ENCODE data around the gene COPG1. TPM values are rescaled to one million over a fixed set of nuclear protein-coding genes. Genes with fewer than 3 reads are reported as not detected.

Gene COPG1
- total RNA-seq, 1 experiment from 2014 or later: 191 TPM

- H3K9me3 ChIP-seq (replicated peaks): no peaks in the 10 kb centered on the region
- no peak overlapping the region for H3K27ac ChIP-seq
- H3K36me3 ChIP-seq: peaks cover 20% of the 10 kb centered on the region
- H3K4me3 ChIP-seq: no peak overlapping the region
- no peak for DNase-seq (ENCODE audit: low read depth in 1 of 2, low spot score in 2 of 2)
- H3K4me1 ChIP-seq (replicated peaks): peaks cover 14% of the 10 kb centered on the region
- H3K27me3 ChIP-seq (replicated peaks): 0 out of 2 replicates have a peak, but pooled peaks cover 3% of the 10 kb centered on the region
Measured at GRCh38 chr3:129310111-129311011, 61.0 kb downstream of the COPG1 start.

GRCh38 chr3:129311054-129311902 lies 61.9 kb downstream of the COPG1 start:
- Histone ChIP-seq H3K4me1 (replicated peaks) (peaks cover 14% of the 10 kb centered on the region), H3K4me3 (no peak overlapping the region), H3K27me3 (replicated peaks) (0 out of 2 replicates have a peak, but pooled peaks cover 3% of the 10 kb centered on the region), H3K9me3 (replicated peaks) (no peaks in the 10 kb centered on the region), H3K36me3 (peaks cover 18% of the 10 kb centered on the region), H3K27ac (no peak overlapping the region)
- no peak for DNase-seq (ENCODE audit: low read depth in 1 of 2, low spot score in 2 of 2)

GRCh38 chr3:129312021-129312639 lies 62.7 kb downstream of the COPG1 start:
- Histone ChIP-seq H3K9me3 (replicated peaks) (no peaks in the 10 kb centered on the region), H3K27me3 (replicated peaks) (0 out of 2 replicates have a peak, but pooled peaks cover 3% of the 10 kb centered on the region), H3K4me3 (no peak overlapping the region), H3K4me1 (replicated peaks) (peaks cover 19% of the 10 kb centered on the region), H3K27ac (no peak overlapping the region), H3K36me3 (peaks cover 18% of the 10 kb centered on the region)
- DNase-seq (ENCODE audit: low read depth in 1 of 2, low spot score in 2 of 2): peak in 1 of 2 experiments; percentile 22

- 0 out of 2 replicates have a peak, but pooled peaks cover 3% of the 10 kb centered on the region for H3K27me3 ChIP-seq (replicated peaks)
- peak in 1 of 2 experiments; percentile 35 for DNase-seq (ENCODE audit: low read depth in 1 of 2, low spot score in 2 of 2)
Measured at GRCh38 chr3:129312671-129313414, 63.4 kb downstream of the COPG1 start.

GRCh38 chr3:129313415-129313664 lies 63.9 kb downstream of the COPG1 start:
- no peak for DNase-seq (ENCODE audit: low read depth in 1 of 2, low spot score in 2 of 2)
- H3K4me3 ChIP-seq: peak overlapping the region; percentile 60; the same call in 1 of the 2 replicates
- H3K27ac ChIP-seq: no peak overlapping the region
- no peaks in the 10 kb centered on the region for H3K9me3 ChIP-seq (replicated peaks)
- H3K36me3 ChIP-seq: peaks cover 18% of the 10 kb centered on the region
- H3K4me1 ChIP-seq (replicated peaks): peaks cover 20% of the 10 kb centered on the region
- H3K27me3 ChIP-seq (replicated peaks): 0 out of 2 replicates have a peak, but pooled peaks cover 3% of the 10 kb centered on the region

More at GRCh38 chr3:129312671-129313414, 63.4 kb downstream of the COPG1 start:
- peaks cover 18% of the 10 kb centered on the region for H3K36me3 ChIP-seq
- H3K4me3 ChIP-seq: no peak overlapping the region; the same call in 1 of the 2 replicates
- H3K4me1 ChIP-seq (replicated peaks): peaks cover 20% of the 10 kb centered on the region
- H3K9me3 ChIP-seq (replicated peaks): no peaks in the 10 kb centered on the region
- no peak overlapping the region for H3K27ac ChIP-seq

GRCh38 chr3:129313665-129314385 lies 64.4 kb downstream of the COPG1 start:
- Histone ChIP-seq H3K27ac (peak overlapping the region; percentile 82), H3K27me3 (replicated peaks) (0 out of 2 replicates have a peak, but pooled peaks cover 3% of the 10 kb centered on the region)

GRCh38 chr3:129314386-129315222 lies 65.2 kb downstream of the COPG1 start:
- H3K4me3 ChIP-seq: peak overlapping the region; percentile 60
- peak overlapping the region; percentile 82 for H3K27ac ChIP-seq
- peak; percentile 91 to 93 for DNase-seq (ENCODE audit: low read depth in 1 of 2, low spot score in 2 of 2)
- peaks cover 18% of the 10 kb centered on the region for H3K36me3 ChIP-seq
- H3K9me3 ChIP-seq (replicated peaks): no peaks in the 10 kb centered on the region
- H3K27me3 ChIP-seq (replicated peaks): 0 out of 2 replicates have a peak, but pooled peaks cover 3% of the 10 kb centered on the region
- H3K4me1 ChIP-seq (replicated peaks): peaks cover 20% of the 10 kb centered on the region

More at GRCh38 chr3:129313665-129314385, 64.4 kb downstream of the COPG1 start:
- DNase-seq (ENCODE audit: low read depth in 1 of 2, low spot score in 2 of 2): peak in 1 of 2 experiments; percentile 55
- peak overlapping the region; percentile 60 for H3K4me3 ChIP-seq
- H3K36me3 ChIP-seq: peaks cover 18% of the 10 kb centered on the region
- H3K9me3 ChIP-seq (replicated peaks): no peaks in the 10 kb centered on the region
- peaks cover 20% of the 10 kb centered on the region for H3K4me1 ChIP-seq (replicated peaks)

GRCh38 chr3:129315223-129315997 lies 66.0 kb downstream of the COPG1 start:
- peak overlapping the region; percentile 82 for H3K27ac ChIP-seq
- peak; percentile 40 to 46 for DNase-seq (ENCODE audit: low read depth in 1 of 2, low spot score in 2 of 2)
- peaks cover 18% of the 10 kb centered on the region for H3K36me3 ChIP-seq
- H3K9me3 ChIP-seq (replicated peaks): no peaks in the 10 kb centered on the region
- peak overlapping the region; percentile 60 for H3K4me3 ChIP-seq
- H3K27me3 ChIP-seq (replicated peaks): 0 out of 2 replicates have a peak, but pooled peaks cover 3% of the 10 kb centered on the region
- peaks cover 20% of the 10 kb centered on the region for H3K4me1 ChIP-seq (replicated peaks)

GRCh38 chr3:129315998-129316247 lies 66.5 kb downstream of the COPG1 start:
- H3K27me3 ChIP-seq (replicated peaks): 0 out of 2 replicates have a peak, but pooled peaks cover 3% of the 10 kb centered on the region
- peaks cover 18% of the 10 kb centered on the region for H3K36me3 ChIP-seq
- no peaks in the 10 kb centered on the region for H3K9me3 ChIP-seq (replicated peaks)
- peak overlapping the region; percentile 88 for H3K27ac ChIP-seq
- peak overlapping the region; percentile 60 for H3K4me3 ChIP-seq
- no peak for DNase-seq (ENCODE audit: low read depth in 1 of 2, low spot score in 2 of 2)
- H3K4me1 ChIP-seq (replicated peaks): peaks cover 20% of the 10 kb centered on the region

- Histone ChIP-seq H3K4me3 (peak overlapping the region; percentile 60), H3K27ac (peak overlapping the region; percentile 88), H3K4me1 (replicated peaks) (peaks cover 20% of the 10 kb centered on the region), H3K27me3 (replicated peaks) (0 out of 2 replicates have a peak, but pooled peaks cover 3% of the 10 kb centered on the region), H3K36me3 (peaks cover 18% of the 10 kb centered on the region), H3K9me3 (replicated peaks) (no peaks in the 10 kb centered on the region)
- peak; percentile 84 to 87 for DNase-seq (ENCODE audit: low read depth in 1 of 2, low spot score in 2 of 2)
Measured at GRCh38 chr3:129316248-129317013, 67.0 kb downstream of the COPG1 start.
